ENCODE measurements around the gene PRKAR2B.
A peak's percentile ranks its signal among the peaks of the same experiment; 100 is the strongest.
"Not testable (repeated sequence)": the region's sequence is repeated elsewhere in the genome, so short reads cannot be mapped to it uniquely, and the experiment has no call there.

Gene PRKAR2B

GRCh38 chr7:107138696-107139420 lies 94.4 kb downstream of the PRKAR2B start:
- Histone ChIP-seq H3K4me2 (ENCODE audit: low read length) (no peak overlapping the region), H3K4me3 (ENCODE audit: low read length) (no peak overlapping the region), H3K4me1 (ENCODE audit: control insufficient read depth, insufficient read depth, low read length) (no peaks in the 10 kb centered on the region), H3K9me3 (replicated peaks; ENCODE audit: low read length) (no peaks in the 10 kb centered on the region), H3K36me3 (ENCODE audit: insufficient read depth, low read length) (no peaks in the 10 kb centered on the region), H3K9ac (ENCODE audit: low read depth, low read length) (no peak overlapping the region), H3K27me3 (ENCODE audit: control insufficient read depth, insufficient read depth, low read length) (no peaks in the 10 kb centered on the region)

GRCh38 chr7:107143875-107144274 lies 99.4 kb downstream of the PRKAR2B start:
- H3K27me3 ChIP-seq (ENCODE audit: control insufficient read depth, insufficient read depth, low read length); H3K4me3 ChIP-seq (ENCODE audit: low read length); H3K4me2 ChIP-seq (ENCODE audit: low read length); H3K9ac ChIP-seq (ENCODE audit: low read depth, low read length); H3K4me1 ChIP-seq (ENCODE audit: control insufficient read depth, insufficient read depth, low read length); H3K9me3 ChIP-seq (replicated peaks; ENCODE audit: low read length); H3K36me3 ChIP-seq (ENCODE audit: insufficient read depth, low read length): not testable (repeated sequence)

- Histone ChIP-seq H3K4me1 (ENCODE audit: control insufficient read depth, insufficient read depth, low read length) (peaks cover 7% of the 10 kb centered on the region), H3K9ac (ENCODE audit: low read depth, low read length) (no peak overlapping the region), H3K4me3 (ENCODE audit: low read length) (no peak overlapping the region), H3K27me3 (ENCODE audit: control insufficient read depth, insufficient read depth, low read length) (no peaks in the 10 kb centered on the region), H3K9me3 (replicated peaks; ENCODE audit: low read length) (no peaks in the 10 kb centered on the region), H3K36me3 (ENCODE audit: insufficient read depth, low read length) (no peaks in the 10 kb centered on the region), H3K4me2 (ENCODE audit: low read length) (no peak overlapping the region)
These were observed 100.7 kb downstream of the PRKAR2B start for GRCh38 chr7:107145067-107145838.

GRCh38 chr7:107147464-107148393 lies 103.2 kb downstream of the PRKAR2B start:
- peak overlapping the region; percentile 4 for H3K4me3 ChIP-seq (ENCODE audit: low read length)
- H3K36me3 ChIP-seq (ENCODE audit: insufficient read depth, low read length), result no peaks in the 10 kb centered on the region
- H3K4me2 ChIP-seq (ENCODE audit: low read length), result peak overlapping the region; percentile 42
- H3K27me3 ChIP-seq (ENCODE audit: control insufficient read depth, insufficient read depth, low read length), result no peaks in the 10 kb centered on the region
- no peaks in the 10 kb centered on the region for H3K9me3 ChIP-seq (replicated peaks; ENCODE audit: low read length)
- peaks cover 7% of the 10 kb centered on the region for H3K4me1 ChIP-seq (ENCODE audit: control insufficient read depth, insufficient read depth, low read length)
- H3K9ac ChIP-seq (ENCODE audit: low read depth, low read length), result peak overlapping the region; percentile 32

- Histone ChIP-seq H3K4me1 (ENCODE audit: control insufficient read depth, insufficient read depth, low read length) (peaks cover 7% of the 10 kb centered on the region), H3K9me3 (replicated peaks; ENCODE audit: low read length) (no peaks in the 10 kb centered on the region), H3K27me3 (ENCODE audit: control insufficient read depth, insufficient read depth, low read length) (no peaks in the 10 kb centered on the region), H3K4me2 (ENCODE audit: low read length) (no peak overlapping the region), H3K9ac (ENCODE audit: low read depth, low read length) (no peak overlapping the region), H3K4me3 (ENCODE audit: low read length) (no peak overlapping the region), H3K36me3 (ENCODE audit: insufficient read depth, low read length) (no peaks in the 10 kb centered on the region)
These were observed 104.2 kb downstream of the PRKAR2B start for GRCh38 chr7:107148721-107149120.

- H3K4me2 ChIP-seq (ENCODE audit: low read length), result no peak overlapping the region
- no peaks in the 10 kb centered on the region for H3K27me3 ChIP-seq (ENCODE audit: control insufficient read depth, insufficient read depth, low read length)
- no peak overlapping the region for H3K9ac ChIP-seq (ENCODE audit: low read depth, low read length)
- H3K4me3 ChIP-seq (ENCODE audit: low read length), result no peak overlapping the region
- H3K36me3 ChIP-seq (ENCODE audit: insufficient read depth, low read length), result no peaks in the 10 kb centered on the region
- H3K9me3 ChIP-seq (replicated peaks; ENCODE audit: low read length), result no peaks in the 10 kb centered on the region
- peaks cover 7% of the 10 kb centered on the region for H3K4me1 ChIP-seq (ENCODE audit: control insufficient read depth, insufficient read depth, low read length)
These were observed 105.4 kb downstream of the PRKAR2B start for GRCh38 chr7:107149863-107150262.

- Histone ChIP-seq H3K9me3 (replicated peaks; ENCODE audit: low read length) (no peaks in the 10 kb centered on the region), H3K4me1 (ENCODE audit: control insufficient read depth, insufficient read depth, low read length) (peaks cover 7% of the 10 kb centered on the region), H3K4me3 (ENCODE audit: low read length) (no peak overlapping the region), H3K36me3 (ENCODE audit: insufficient read depth, low read length) (no peaks in the 10 kb centered on the region), H3K4me2 (ENCODE audit: low read length) (no peak overlapping the region), H3K27me3 (ENCODE audit: control insufficient read depth, insufficient read depth, low read length) (no peaks in the 10 kb centered on the region), H3K9ac (ENCODE audit: low read depth, low read length) (no peak overlapping the region)
These were observed 106.0 kb downstream of the PRKAR2B start for GRCh38 chr7:107150375-107151073.

GRCh38 chr7:107151538-107151937 lies 107.0 kb downstream of the PRKAR2B start:
- H3K9me3 ChIP-seq (replicated peaks; ENCODE audit: low read length), result no peaks in the 10 kb centered on the region
- H3K36me3 ChIP-seq (ENCODE audit: insufficient read depth, low read length), result no peaks in the 10 kb centered on the region
- no peak overlapping the region for H3K4me3 ChIP-seq (ENCODE audit: low read length)
- H3K27me3 ChIP-seq (ENCODE audit: control insufficient read depth, insufficient read depth, low read length), result no peaks in the 10 kb centered on the region
- no peak overlapping the region for H3K9ac ChIP-seq (ENCODE audit: low read depth, low read length)
- H3K4me1 ChIP-seq (ENCODE audit: control insufficient read depth, insufficient read depth, low read length), result peaks cover 7% of the 10 kb centered on the region
- no peak overlapping the region for H3K4me2 ChIP-seq (ENCODE audit: low read length)

GRCh38 chr7:107152011-107152410 lies 107.5 kb downstream of the PRKAR2B start:
- Histone ChIP-seq H3K9ac (ENCODE audit: low read depth, low read length) (no peak overlapping the region), H3K4me3 (ENCODE audit: low read length) (no peak overlapping the region), H3K27me3 (ENCODE audit: control insufficient read depth, insufficient read depth, low read length) (no peaks in the 10 kb centered on the region), H3K9me3 (replicated peaks; ENCODE audit: low read length) (no peaks in the 10 kb centered on the region), H3K4me2 (ENCODE audit: low read length) (no peak overlapping the region), H3K36me3 (ENCODE audit: insufficient read depth, low read length) (no peaks in the 10 kb centered on the region), H3K4me1 (ENCODE audit: control insufficient read depth, insufficient read depth, low read length) (peaks cover 7% of the 10 kb centered on the region)

- H3K36me3 ChIP-seq (ENCODE audit: insufficient read depth, low read length), result no peaks in the 10 kb centered on the region
- H3K9me3 ChIP-seq (replicated peaks; ENCODE audit: low read length), result no peaks in the 10 kb centered on the region
- no peak overlapping the region for H3K4me3 ChIP-seq (ENCODE audit: low read length)
- no peak overlapping the region for H3K4me2 ChIP-seq (ENCODE audit: low read length)
- H3K27me3 ChIP-seq (ENCODE audit: control insufficient read depth, insufficient read depth, low read length), result no peaks in the 10 kb centered on the region
- H3K4me1 ChIP-seq (ENCODE audit: control insufficient read depth, insufficient read depth, low read length), result no peaks in the 10 kb centered on the region
- H3K9ac ChIP-seq (ENCODE audit: low read depth, low read length), result no peak overlapping the region
These were observed 110.3 kb downstream of the PRKAR2B start for GRCh38 chr7:107154826-107155225.

- not testable (repeated sequence) for H3K27me3 ChIP-seq (ENCODE audit: control insufficient read depth, insufficient read depth, low read length); H3K4me1 ChIP-seq (ENCODE audit: control insufficient read depth, insufficient read depth, low read length)
These were observed 111.2 kb downstream of the PRKAR2B start for GRCh38 chr7:107155726-107156125.

More at GRCh38 chr7:107155726-107156125, 111.2 kb downstream of the PRKAR2B start:
- H3K36me3 ChIP-seq (ENCODE audit: insufficient read depth, low read length); H3K9ac ChIP-seq (ENCODE audit: low read depth, low read length); H3K9me3 ChIP-seq (replicated peaks; ENCODE audit: low read length); H3K4me2 ChIP-seq (ENCODE audit: low read length); H3K4me3 ChIP-seq (ENCODE audit: low read length): not testable (repeated sequence)
